Glutamatergic neuron (in vitro differentiated cells): ENCODE measurements around the gene MINAR1. TPM values are rescaled to one million over a fixed set of nuclear protein-coding genes. Genes with fewer than 3 reads are reported as not detected.

ENCODE experiments used
- DNase-seq: peaks from one replicate; pipeline ENCODE4 v3.0.0; 2022
- H3K27ac Mint-ChIP-seq: one replicate; pipeline ENCODE4 v1.8.0; 2020; ENCODE audit warnings: mild to moderate bottlenecking, mixed read lengths, inconsistent platforms; ENCODE audit not compliant: unreplicated experiment
- H3K27me3 Mint-ChIP-seq: one replicate; pipeline ENCODE4 v1.8.0; 2020; ENCODE audit warnings: mild to moderate bottlenecking, moderate library complexity, mixed read lengths, inconsistent platforms; ENCODE audit not compliant: unreplicated experiment
- H3K36me3 Mint-ChIP-seq: one replicate; pipeline ENCODE4 v1.8.0; 2020; ENCODE audit warnings: mild to moderate bottlenecking, mixed read lengths, inconsistent platforms; ENCODE audit not compliant: unreplicated experiment
- H3K4me1 Mint-ChIP-seq: one replicate; pipeline ENCODE4 v1.8.0; 2020; ENCODE audit warnings: mild to moderate bottlenecking, low read depth, mixed read lengths, inconsistent platforms; ENCODE audit not compliant: unreplicated experiment
- H3K4me3 Mint-ChIP-seq: one replicate; pipeline ENCODE4 v1.8.0; 2020; ENCODE audit warnings: mild to moderate bottlenecking, mixed read lengths, inconsistent platforms; ENCODE audit not compliant: unreplicated experiment
- H3K9me3 Mint-ChIP-seq: one replicate; pipeline ENCODE4 v1.8.0; 2020; ENCODE audit warnings: mild to moderate bottlenecking, moderate library complexity, mixed read lengths, inconsistent platforms; ENCODE audit not compliant: unreplicated experiment
- CTCF ChIP-seq: fragments of 200-600 bp; sonication (generic); IDR thresholded peaks from one replicate; pipeline ENCODE4 v1.5.0; 2021; ENCODE audit not compliant: partially characterized antibody, unreplicated experiment
- total RNA-seq: library from RNA; stranded (reverse); fragmentation: NEBNext Ultra II Directional; extraction: Animal tissue kit (Norgen Biotek cat#: 25700); gene quantifications from one replicate; pipeline ENCODE4 v1.2.1, GENCODE V29; 2021; ENCODE audit not compliant: unreplicated experiment

The MINAR1 gene
- total RNA-seq, 1 donor from 2014 or later, result 8.5 TPM

GRCh38 chr15:79432345-79433275 is 474 bp downstream of the MINAR1 start:
- H3K27ac Mint-ChIP-seq, result peak overlapping the region; percentile 17
- H3K36me3 Mint-ChIP-seq, result no peaks in the 10 kb centered on the region
- peaks cover 4% of the 10 kb centered on the region for H3K4me1 Mint-ChIP-seq
- peak; percentile 65 for DNase-seq
- TF ChIP-seq CTCF, result no peak
- peak overlapping the region; percentile 85 for H3K4me3 Mint-ChIP-seq
- peaks cover 10% of the 10 kb centered on the region for H3K27me3 Mint-ChIP-seq
- H3K9me3 Mint-ChIP-seq, result no peaks in the 10 kb centered on the region

DNA sequence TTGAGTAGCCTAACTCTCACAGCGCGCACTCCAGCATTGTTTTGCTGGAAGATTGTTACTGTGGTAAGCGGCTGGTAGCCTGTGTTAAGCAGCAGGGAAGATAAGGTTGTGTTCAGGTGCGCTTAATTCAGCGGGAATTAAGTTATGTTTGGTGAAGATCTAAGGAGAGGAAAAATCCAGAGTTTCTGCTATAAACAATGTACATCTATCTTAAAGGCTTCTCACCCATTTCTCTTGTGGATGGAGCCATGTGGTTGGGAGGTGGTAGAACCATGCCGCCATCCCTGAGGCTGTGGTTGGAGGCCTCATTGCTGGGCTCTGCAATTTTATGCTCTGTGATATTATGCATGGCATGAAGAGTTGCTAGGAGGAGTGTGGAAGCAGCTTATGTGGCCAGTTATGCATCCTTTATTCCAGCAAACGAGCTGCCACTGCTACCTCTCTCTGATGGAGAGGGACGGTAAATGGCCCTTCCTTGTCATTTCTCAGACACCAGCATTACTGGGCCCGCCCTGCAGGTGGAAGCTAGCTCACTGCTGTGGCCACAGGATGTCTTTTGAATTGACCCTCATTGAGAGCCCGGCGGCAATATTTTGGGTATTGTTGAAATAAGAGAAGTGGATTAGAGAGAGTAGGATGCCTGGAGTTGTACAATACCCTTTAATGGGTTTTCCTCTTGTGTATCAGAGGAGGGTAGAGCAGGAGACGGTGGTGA is 1.3 kb downstream of the MINAR1 start:
- Mint-ChIP-seq H3K4me1 (peaks cover 4% of the 10 kb centered on the region), H3K4me3 (peak overlapping the region; percentile 85), H3K36me3 (no peaks in the 10 kb centered on the region), H3K27me3 (peaks cover 10% of the 10 kb centered on the region), H3K27ac (no peak overlapping the region), H3K9me3 (no peaks in the 10 kb centered on the region)
- TF ChIP-seq CTCF, result peak; percentile 19
- peak; percentile 56 for DNase-seq

- Mint-ChIP-seq H3K36me3 (no peaks in the 10 kb centered on the region), H3K9me3 (peaks cover 1% of the 10 kb centered on the region), H3K4me3 (no peak overlapping the region), H3K27ac (no peak overlapping the region), H3K27me3 (peaks cover 7% of the 10 kb centered on the region), H3K4me1 (peaks cover 4% of the 10 kb centered on the region)
- no peak for TF ChIP-seq CTCF
- no peak for DNase-seq
These were observed 2.2 kb downstream of the MINAR1 start for GRCh38 chr15:79434361-79434760.

- Mint-ChIP-seq H3K9me3 (peaks cover 3% of the 10 kb centered on the region), H3K27me3 (peaks cover 6% of the 10 kb centered on the region), H3K27ac (no peak overlapping the region), H3K36me3 (no peaks in the 10 kb centered on the region), H3K4me3 (no peak overlapping the region), H3K4me1 (peaks cover 5% of the 10 kb centered on the region)
- DNase-seq, result no peak
- no peak for TF ChIP-seq CTCF
These were observed 4.1 kb downstream of the MINAR1 start for GRCh38 chr15:79436037-79436780.
